Liver (tissue), 9 donors: Measurements from ENCODE around the gene POU3F2. TPM values are rescaled to one million over a fixed set of nuclear protein-coding genes. Genes with fewer than 3 reads are reported as not detected.

ENCODE experiments used
- DNase-seq: peaks from one replicate; pipeline ENCODE4 v3.0.0-alpha.2; 2017; ENCODE audit warnings: low spot score
- H3K27ac ChIP-seq, 2 donors: one replicate each; pipeline ENCODE4 v1.7.0; 2013; ENCODE audit warnings: inconsistent platforms in 2 of 2, low read length in 2 of 2, control low read depth in 1 of 2, low read depth in 1 of 2, mild to moderate bottlenecking in 1 of 2
- H3K27me3 ChIP-seq, 4 donors: one replicate each; pipeline versions ENCODE4 v1.6.1 to v1.7.0; 2013; ENCODE audit warnings: low read length in 3 of 4, inconsistent platforms in 1 of 4, mild to moderate bottlenecking in 1 of 4, moderate library complexity in 1 of 4; ENCODE audit not compliant: control insufficient read depth in 4 of 4, insufficient read depth in 4 of 4
- H3K36me3 ChIP-seq, 4 donors: one replicate each; pipeline versions ENCODE4 v1.6.1 to v1.7.0; 2013; ENCODE audit warnings: low read length in 3 of 4, mild to moderate bottlenecking in 3 of 4, low read depth in 1 of 4, moderate library complexity in 1 of 4; ENCODE audit not compliant: control insufficient read depth in 4 of 4, insufficient read depth in 3 of 4
- H3K4me1 ChIP-seq, 4 donors: one replicate each; pipeline versions ENCODE4 v1.6.1 to v1.7.0; 2013; ENCODE audit warnings: low read length in 3 of 4, mild to moderate bottlenecking in 3 of 4, moderate library complexity in 1 of 4; ENCODE audit not compliant: control insufficient read depth in 4 of 4, insufficient read depth in 4 of 4
- H3K4me3 ChIP-seq, 3 donors: one replicate each; pipeline versions ENCODE4 v1.6.1 to v1.7.0; 2013; ENCODE audit warnings: low read length in 3 of 3, control low read depth in 1 of 3, low read depth in 1 of 3, mild to moderate bottlenecking in 1 of 3
- H3K9ac ChIP-seq, 2 donors: one replicate each; pipeline ENCODE4 v1.7.0; 2013; ENCODE audit warnings: low read length in 2 of 2, mild to moderate bottlenecking in 2 of 2, moderate library complexity in 2 of 2, control low read depth in 1 of 2, low read depth in 1 of 2
- H3K9me3 ChIP-seq, 4 donors: one replicate each; pipeline versions ENCODE4 v1.6.1 to v1.7.0; 2013; ENCODE audit warnings: low read length in 3 of 4; ENCODE audit not compliant: control insufficient read depth in 4 of 4
- EGR1 ChIP-seq, 2 donors: IDR thresholded peaks; 2 replicates each; pipeline ENCODE4 v1.6.1; 2016 to 2018; ENCODE audit warnings: antibody characterized with exemption in 2 of 2, low read depth in 2 of 2
- FOXA1 ChIP-seq: IDR thresholded peaks from 2 replicates; pipeline ENCODE4 v1.6.1; 2016; ENCODE audit warnings: antibody characterized with exemption
- FOXA2 ChIP-seq: IDR thresholded peaks from 2 replicates; pipeline ENCODE4 v1.6.1; 2016; ENCODE audit warnings: antibody characterized with exemption
- GABPA ChIP-seq, 2 donors: IDR thresholded peaks in 1 of 2; conservative IDR thresholded peaks in 1 of 2; 2 replicates each; pipeline ENCODE4 v1.6.1; 2016; ENCODE audit warnings: antibody characterized with exemption in 2 of 2, mild to moderate bottlenecking in 1 of 2, moderate library complexity in 1 of 2
- HNF4A ChIP-seq, 2 donors: conservative IDR thresholded peaks; 2 replicates each; pipeline ENCODE4 v1.6.1; 2016; ENCODE audit warnings: antibody characterized with exemption in 2 of 2, mild to moderate bottlenecking in 2 of 2
- HNF4G ChIP-seq: IDR thresholded peaks from 2 replicates; pipeline ENCODE4 v1.6.1; 2016; ENCODE audit warnings: antibody characterized with exemption
- JUND ChIP-seq, 2 donors: IDR thresholded peaks; 2 replicates each; pipeline ENCODE4 v1.6.1; 2016; ENCODE audit warnings: antibody characterized with exemption in 2 of 2
- SP1 ChIP-seq: IDR thresholded peaks from 2 replicates; pipeline ENCODE4 v1.6.1; 2018; ENCODE audit warnings: antibody characterized with exemption, mild to moderate bottlenecking
- TAF1 ChIP-seq: conservative IDR thresholded peaks from 2 replicates; pipeline ENCODE4 v1.6.1; 2016; ENCODE audit warnings: antibody characterized with exemption, mild to moderate bottlenecking
- YY1 ChIP-seq: IDR thresholded peaks from 2 replicates; pipeline ENCODE4 v1.6.1; 2016; ENCODE audit warnings: antibody characterized with exemption, mild to moderate bottlenecking
- WGBS: extraction: QIAGEN DNeasy Blood & Tissue Kit; methylation state at CpG from one replicate; pipeline ENCODE4 v1.1.7; 2013; 5-methylcytosine and 5-hydroxymethylcytosine counted together
- polyA plus RNA-seq, 2 donors: library from polyadenylated mRNA; stranded (reverse) in 1 of 2; unstranded in 1 of 2; fragments of 200-250 nt in 1 of 2; fragments of >200 nt in 1 of 2; fragmentation: Nextera tagmentation in 1 of 2; extraction: Ambion mirVana in 1 of 2; gene quantifications; one replicate each; pipeline versions ENCODE4 v1.2.1 to v1.2.3, GENCODE V29; 2013 to 2015
- total RNA-seq, 2 donors: library from RNA; depleted of rRNA; stranded (reverse); fragments of >200 nt; gene quantifications; one replicate each; pipeline ENCODE4 v1.2.3, GENCODE V29; 2014
- TF ChIP-seq, protein P1 (sequence below): fragments of 150-350 bp; IDR thresholded peaks from 2 replicates; pipeline ENCODE4 v1.5.1; 2017; ENCODE audit warnings: improper control_type of control experiment, low read depth, low read length; ENCODE audit not compliant: missing input control
- TF ChIP-seq, protein P2 (sequence below): IDR thresholded peaks from 2 replicates; pipeline ENCODE4 v1.6.1; 2016; ENCODE audit warnings: antibody characterized with exemption
- TF ChIP-seq, protein P3 (sequence below): IDR thresholded peaks from 2 replicates; pipeline ENCODE4 v1.6.1; 2016; ENCODE audit warnings: antibody characterized with exemption, mild to moderate bottlenecking
- donor health status: healthy.
- donor health status: healthy.
- donor health status: healthy.
- donor health status: healthy.
- donor health status: healthy.

The POU3F2 gene
- total and polyA plus RNA-seq, 4 donors, result not detected

DNA sequence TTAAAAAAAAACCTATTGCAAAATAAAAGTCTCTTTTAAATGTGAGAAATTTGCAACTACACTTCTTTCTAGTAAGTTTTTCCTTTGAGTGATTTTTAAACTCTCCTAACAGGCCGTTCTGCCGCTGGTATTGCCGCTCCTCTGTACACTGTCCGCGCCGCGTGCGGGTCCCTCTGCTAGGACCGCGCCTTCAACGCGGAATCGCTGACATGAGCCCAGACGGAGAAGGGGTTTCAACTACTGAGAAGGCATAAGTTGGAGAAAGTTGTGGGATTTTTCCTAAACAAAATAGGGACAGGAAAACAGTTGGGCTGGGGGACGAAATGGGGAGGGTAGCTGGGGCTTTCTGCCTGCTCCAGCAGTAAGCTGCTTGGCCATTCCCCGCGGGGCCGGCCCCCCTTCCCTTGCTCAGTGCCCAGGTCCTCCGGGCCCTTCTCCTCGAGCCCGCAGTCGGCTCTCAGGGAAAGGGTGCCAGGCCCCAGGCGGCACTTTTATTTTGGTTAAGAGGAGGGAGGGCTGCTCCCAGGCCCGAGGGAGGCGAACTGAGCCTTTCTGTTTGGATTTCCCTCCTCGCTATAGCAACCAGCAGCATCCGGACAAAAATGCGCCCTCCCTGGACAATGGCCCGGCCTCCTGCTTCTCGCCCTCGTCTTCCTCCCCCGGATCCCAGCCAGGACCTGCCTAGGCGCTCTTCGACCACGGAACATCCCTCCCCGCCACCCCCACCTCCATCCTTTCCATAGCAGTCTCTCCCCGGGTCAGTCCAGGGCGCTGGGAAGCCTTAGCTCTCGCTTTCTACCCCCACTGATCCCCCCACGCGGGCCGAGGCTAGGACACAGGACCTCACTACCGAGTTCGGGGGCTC lies 6.8 kb upstream of the POU3F2 start:
- no peak overlapping the region for H3K4me3 ChIP-seq
- peaks cover 6 to 16% (median 14%) of the 10 kb centered on the region in 4 donors for H3K4me1 ChIP-seq
- H3K27ac ChIP-seq, result no peak overlapping the region
- no peaks in the 10 kb centered on the region for H3K9me3 ChIP-seq
- H3K36me3 ChIP-seq, result no peaks in the 10 kb centered on the region
- TF ChIP-seq EGR1 (IDR thresholded peaks at IDR 0.05; ENCODE audit: low read depth in 2 of 2), result no peak
- no peak for TF ChIP-seq YY1
- no peak for TF ChIP-seq HNF4G
- TF ChIP-seq TAF1, result no peak
- TF ChIP-seq FOXA2, result no peak
- TF ChIP-seq FOXA1, result no peak
- TF ChIP-seq JUND (IDR thresholded peaks at IDR 0.05), result no peak
- no peak for TF ChIP-seq GABPA (IDR thresholded peaks at IDR 0.05 in 1 of 2, conservative IDR thresholded peaks at IDR 0.05 in 1 of 2)
- TF ChIP-seq, protein P1, sequence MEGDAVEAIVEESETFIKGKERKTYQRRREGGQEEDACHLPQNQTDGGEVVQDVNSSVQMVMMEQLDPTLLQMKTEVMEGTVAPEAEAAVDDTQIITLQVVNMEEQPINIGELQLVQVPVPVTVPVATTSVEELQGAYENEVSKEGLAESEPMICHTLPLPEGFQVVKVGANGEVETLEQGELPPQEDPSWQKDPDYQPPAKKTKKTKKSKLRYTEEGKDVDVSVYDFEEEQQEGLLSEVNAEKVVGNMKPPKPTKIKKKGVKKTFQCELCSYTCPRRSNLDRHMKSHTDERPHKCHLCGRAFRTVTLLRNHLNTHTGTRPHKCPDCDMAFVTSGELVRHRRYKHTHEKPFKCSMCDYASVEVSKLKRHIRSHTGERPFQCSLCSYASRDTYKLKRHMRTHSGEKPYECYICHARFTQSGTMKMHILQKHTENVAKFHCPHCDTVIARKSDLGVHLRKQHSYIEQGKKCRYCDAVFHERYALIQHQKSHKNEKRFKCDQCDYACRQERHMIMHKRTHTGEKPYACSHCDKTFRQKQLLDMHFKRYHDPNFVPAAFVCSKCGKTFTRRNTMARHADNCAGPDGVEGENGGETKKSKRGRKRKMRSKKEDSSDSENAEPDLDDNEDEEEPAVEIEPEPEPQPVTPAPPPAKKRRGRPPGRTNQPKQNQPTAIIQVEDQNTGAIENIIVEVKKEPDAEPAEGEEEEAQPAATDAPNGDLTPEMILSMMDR, result no peak
- no peak for TF ChIP-seq SP1
- TF ChIP-seq, protein P2, sequence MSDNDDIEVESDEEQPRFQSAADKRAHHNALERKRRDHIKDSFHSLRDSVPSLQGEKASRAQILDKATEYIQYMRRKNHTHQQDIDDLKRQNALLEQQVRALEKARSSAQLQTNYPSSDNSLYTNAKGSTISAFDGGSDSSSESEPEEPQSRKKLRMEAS, result no peak
- no peak for DNase-seq
- peaks cover 9 to 52% (median 31%) of the 10 kb centered on the region in 4 donors for H3K27me3 ChIP-seq
- 5% methylated on average over 44 of the region's 44 CpGs for WGBS
- H3K9ac ChIP-seq, result no peak overlapping the region

DNA sequence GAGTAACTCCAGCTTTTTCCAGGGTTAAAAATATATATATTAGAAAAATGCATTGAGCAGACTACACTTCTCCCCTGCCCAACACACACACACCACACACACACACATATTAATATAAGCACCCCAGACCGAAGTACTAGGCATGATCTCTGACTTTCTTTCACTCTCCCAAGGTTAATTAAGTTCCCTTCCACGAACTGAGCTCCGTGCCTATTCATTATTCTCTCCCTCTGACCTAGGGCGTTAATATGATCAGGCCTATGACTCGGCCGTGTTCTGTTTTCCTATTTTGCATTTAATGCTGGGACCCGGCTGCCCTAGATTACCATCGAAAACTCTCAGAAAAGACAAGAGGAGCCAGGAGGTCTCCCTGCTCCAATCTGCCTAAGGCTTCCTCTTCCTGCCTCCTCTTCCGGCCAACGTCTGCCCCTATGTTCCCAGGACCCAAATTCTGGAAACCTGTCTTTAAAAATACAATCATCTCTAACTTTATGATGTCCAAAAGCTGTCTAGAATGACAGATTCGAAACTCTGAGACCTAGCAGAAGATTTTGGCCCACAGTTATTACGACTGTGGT lies 6.1 kb upstream of the POU3F2 start:
- no peak for TF ChIP-seq SP1
- TF ChIP-seq EGR1 (IDR thresholded peaks at IDR 0.05; ENCODE audit: low read depth in 2 of 2), result no peak
- TF ChIP-seq HNF4A (conservative IDR thresholded peaks at IDR 0.05), result no peak
- TF ChIP-seq JUND (IDR thresholded peaks at IDR 0.05), result no peak
- TF ChIP-seq, protein P3, sequence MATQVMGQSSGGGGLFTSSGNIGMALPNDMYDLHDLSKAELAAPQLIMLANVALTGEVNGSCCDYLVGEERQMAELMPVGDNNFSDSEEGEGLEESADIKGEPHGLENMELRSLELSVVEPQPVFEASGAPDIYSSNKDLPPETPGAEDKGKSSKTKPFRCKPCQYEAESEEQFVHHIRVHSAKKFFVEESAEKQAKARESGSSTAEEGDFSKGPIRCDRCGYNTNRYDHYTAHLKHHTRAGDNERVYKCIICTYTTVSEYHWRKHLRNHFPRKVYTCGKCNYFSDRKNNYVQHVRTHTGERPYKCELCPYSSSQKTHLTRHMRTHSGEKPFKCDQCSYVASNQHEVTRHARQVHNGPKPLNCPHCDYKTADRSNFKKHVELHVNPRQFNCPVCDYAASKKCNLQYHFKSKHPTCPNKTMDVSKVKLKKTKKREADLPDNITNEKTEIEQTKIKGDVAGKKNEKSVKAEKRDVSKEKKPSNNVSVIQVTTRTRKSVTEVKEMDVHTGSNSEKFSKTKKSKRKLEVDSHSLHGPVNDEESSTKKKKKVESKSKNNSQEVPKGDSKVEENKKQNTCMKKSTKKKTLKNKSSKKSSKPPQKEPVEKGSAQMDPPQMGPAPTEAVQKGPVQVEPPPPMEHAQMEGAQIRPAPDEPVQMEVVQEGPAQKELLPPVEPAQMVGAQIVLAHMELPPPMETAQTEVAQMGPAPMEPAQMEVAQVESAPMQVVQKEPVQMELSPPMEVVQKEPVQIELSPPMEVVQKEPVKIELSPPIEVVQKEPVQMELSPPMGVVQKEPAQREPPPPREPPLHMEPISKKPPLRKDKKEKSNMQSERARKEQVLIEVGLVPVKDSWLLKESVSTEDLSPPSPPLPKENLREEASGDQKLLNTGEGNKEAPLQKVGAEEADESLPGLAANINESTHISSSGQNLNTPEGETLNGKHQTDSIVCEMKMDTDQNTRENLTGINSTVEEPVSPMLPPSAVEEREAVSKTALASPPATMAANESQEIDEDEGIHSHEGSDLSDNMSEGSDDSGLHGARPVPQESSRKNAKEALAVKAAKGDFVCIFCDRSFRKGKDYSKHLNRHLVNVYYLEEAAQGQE, result no peak
- TF ChIP-seq HNF4G, result no peak
- Histone ChIP-seq H3K9me3 (no peaks in the 10 kb centered on the region), H3K4me3 (no peak overlapping the region), H3K27me3 (peaks cover 12 to 53% (median 30%) of the 10 kb centered on the region in 4 donors), H3K9ac (no peak overlapping the region), H3K27ac (no peak overlapping the region), H3K4me1 (peaks cover 13 to 24% (median 20%) of the 10 kb centered on the region in 4 donors), H3K36me3 (no peaks in the 10 kb centered on the region)
- DNase-seq, result no peak
- 8% methylated on average over 12 of the region's 12 CpGs for WGBS
